ENCODE results near the gene FUT8.

DNA sequence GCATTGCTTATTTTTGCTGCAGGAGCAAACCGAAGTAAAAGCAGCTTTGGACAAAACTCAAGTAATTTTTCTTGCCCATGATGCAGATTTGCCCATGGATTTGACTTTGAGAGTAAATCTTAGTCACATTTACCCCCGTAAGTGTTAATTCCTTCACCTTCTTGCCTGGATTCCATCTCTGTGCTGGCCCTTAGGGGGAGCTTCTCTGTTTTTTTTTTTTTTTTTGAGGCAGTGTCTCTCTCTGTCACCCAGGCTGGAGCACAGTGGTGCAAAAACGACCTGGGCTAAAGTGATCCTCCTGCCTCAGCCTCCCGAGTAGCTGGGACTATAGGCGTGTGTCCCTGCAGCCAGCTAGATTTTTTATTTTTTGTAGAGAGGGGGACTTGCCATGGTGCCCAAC lies 210.2 kb downstream of the FUT8 start:
- TF ChIP-seq, protein P1, sequence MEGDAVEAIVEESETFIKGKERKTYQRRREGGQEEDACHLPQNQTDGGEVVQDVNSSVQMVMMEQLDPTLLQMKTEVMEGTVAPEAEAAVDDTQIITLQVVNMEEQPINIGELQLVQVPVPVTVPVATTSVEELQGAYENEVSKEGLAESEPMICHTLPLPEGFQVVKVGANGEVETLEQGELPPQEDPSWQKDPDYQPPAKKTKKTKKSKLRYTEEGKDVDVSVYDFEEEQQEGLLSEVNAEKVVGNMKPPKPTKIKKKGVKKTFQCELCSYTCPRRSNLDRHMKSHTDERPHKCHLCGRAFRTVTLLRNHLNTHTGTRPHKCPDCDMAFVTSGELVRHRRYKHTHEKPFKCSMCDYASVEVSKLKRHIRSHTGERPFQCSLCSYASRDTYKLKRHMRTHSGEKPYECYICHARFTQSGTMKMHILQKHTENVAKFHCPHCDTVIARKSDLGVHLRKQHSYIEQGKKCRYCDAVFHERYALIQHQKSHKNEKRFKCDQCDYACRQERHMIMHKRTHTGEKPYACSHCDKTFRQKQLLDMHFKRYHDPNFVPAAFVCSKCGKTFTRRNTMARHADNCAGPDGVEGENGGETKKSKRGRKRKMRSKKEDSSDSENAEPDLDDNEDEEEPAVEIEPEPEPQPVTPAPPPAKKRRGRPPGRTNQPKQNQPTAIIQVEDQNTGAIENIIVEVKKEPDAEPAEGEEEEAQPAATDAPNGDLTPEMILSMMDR (IDR thresholded peaks at IDR 0.05), result no peak
- TF ChIP-seq POLR2A (IDR thresholded peaks at IDR 0.05), result no peak

All from thyroid gland (tissue), 4 donors.